ENCODE results near the gene LIMK2. TPM values are rescaled to one million over a fixed set of nuclear protein-coding genes. Genes with fewer than 3 reads are reported as not detected.

The LIMK2 gene
- total RNA-seq, 1 experiment from 2014 or later, result 126 TPM

DNA sequence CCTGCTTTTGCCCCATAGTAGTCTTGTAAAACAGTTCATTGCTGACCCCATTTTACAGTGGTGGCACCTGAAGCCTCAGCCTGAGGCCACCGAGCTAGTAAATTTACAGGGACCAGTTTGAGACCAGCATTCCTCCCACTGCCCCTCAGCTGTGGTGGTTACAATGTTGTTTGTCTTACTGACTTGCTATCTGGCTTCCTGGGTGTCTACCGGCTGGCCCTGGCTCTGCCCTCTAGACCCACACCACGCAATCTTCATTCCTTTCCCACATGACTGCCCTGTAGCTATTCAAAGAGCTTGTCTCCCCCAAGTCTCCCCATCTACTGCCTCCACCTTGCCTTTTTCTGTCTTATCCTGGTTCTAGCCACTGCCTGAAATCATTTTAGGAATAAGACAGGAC lies 59.4 kb downstream of the LIMK2 start:
- H3K27me3 Mint-ChIP-seq (ENCODE audit: insufficient read depth, unreplicated experiment), result no peaks in the 10 kb centered on the region
- H3K36me3 Mint-ChIP-seq (ENCODE audit: insufficient read depth, unreplicated experiment), result peaks cover 100% of the 10 kb centered on the region
- H3K4me3 Mint-ChIP-seq (ENCODE audit: unreplicated experiment), result no peak overlapping the region
- peaks cover 8% of the 10 kb centered on the region for H3K4me1 Mint-ChIP-seq (ENCODE audit: insufficient read depth, unreplicated experiment)
- TF ChIP-seq, protein P1, sequence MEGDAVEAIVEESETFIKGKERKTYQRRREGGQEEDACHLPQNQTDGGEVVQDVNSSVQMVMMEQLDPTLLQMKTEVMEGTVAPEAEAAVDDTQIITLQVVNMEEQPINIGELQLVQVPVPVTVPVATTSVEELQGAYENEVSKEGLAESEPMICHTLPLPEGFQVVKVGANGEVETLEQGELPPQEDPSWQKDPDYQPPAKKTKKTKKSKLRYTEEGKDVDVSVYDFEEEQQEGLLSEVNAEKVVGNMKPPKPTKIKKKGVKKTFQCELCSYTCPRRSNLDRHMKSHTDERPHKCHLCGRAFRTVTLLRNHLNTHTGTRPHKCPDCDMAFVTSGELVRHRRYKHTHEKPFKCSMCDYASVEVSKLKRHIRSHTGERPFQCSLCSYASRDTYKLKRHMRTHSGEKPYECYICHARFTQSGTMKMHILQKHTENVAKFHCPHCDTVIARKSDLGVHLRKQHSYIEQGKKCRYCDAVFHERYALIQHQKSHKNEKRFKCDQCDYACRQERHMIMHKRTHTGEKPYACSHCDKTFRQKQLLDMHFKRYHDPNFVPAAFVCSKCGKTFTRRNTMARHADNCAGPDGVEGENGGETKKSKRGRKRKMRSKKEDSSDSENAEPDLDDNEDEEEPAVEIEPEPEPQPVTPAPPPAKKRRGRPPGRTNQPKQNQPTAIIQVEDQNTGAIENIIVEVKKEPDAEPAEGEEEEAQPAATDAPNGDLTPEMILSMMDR (IDR thresholded peaks at IDR 0.05; ENCODE audit: unreplicated experiment), result no peak
- no TSS peak for BruUV-seq (replicated peaks)
- no peak for DNase-seq (ENCODE audit: unreplicated experiment)
- peak overlapping the region; percentile 67 for H3K27ac Mint-ChIP-seq (ENCODE audit: low read depth, unreplicated experiment)
- intact Hi-C loops (cut with micrococcal nuclease), result no loop called here
- no peaks in the 10 kb centered on the region for H3K9me3 Mint-ChIP-seq (ENCODE audit: unreplicated experiment)
- ChIA-PET CTCF (interaction anchor here (0.9 to 5.3 kb wide), 8 partner anchors 9 to 61 kb away, joined by 3 to 55 read pairs (median 16); partner anchors contain the start of gene LIMK2), POLR2A (interaction anchor here (1.0 to 11.6 kb wide), 5 partner anchors 8 to 28 kb away, joined by 4 to 188 read pairs (median 7); no protein-coding TSS in a partner anchor)

DNA sequence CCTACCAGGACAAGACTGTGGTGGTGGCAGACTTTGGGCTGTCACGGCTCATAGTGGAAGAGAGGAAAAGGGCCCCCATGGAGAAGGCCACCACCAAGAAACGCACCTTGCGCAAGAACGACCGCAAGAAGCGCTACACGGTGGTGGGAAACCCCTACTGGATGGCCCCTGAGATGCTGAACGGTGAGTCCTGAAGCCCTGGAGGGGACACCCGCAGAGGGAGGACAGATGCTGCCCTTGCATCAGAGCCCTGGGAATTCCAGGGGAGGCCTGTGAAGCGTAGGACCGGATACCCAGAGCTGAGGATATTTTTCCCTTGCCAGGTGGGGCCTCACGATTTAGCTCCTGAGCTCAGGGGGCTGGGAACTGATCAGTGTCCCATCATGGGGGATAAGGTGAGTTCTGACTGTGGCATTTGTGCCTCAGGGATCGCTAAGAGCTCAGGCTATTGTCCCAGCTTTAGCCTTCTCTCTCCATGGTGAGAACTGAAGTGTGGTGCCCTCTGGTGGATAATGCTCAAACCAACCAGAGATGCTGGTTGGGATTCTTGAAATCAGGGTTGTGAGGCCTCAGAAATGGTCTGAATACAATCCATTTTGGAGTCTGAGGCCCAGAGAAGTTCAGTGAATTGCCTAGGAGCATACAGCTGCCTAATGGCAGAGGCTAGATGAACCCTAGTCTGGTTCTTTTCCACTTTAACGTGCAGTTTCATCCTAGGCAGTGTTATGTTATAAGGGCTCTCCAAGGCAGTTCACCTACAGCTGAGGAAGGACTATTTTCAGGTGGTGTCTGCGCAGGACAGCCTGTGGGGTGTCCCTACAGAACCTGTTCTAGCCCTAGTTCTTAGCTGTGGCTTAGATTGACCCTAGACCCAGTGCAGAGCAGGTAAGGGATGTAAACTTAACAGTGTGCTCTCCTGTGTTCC lies 60.7 kb downstream of the LIMK2 start:
- no peak overlapping the region for H3K27ac Mint-ChIP-seq (ENCODE audit: low read depth, unreplicated experiment)
- no peaks in the 10 kb centered on the region for H3K27me3 Mint-ChIP-seq (ENCODE audit: insufficient read depth, unreplicated experiment)
- peak; percentile 76 for DNase-seq (ENCODE audit: unreplicated experiment)
- H3K36me3 Mint-ChIP-seq (ENCODE audit: insufficient read depth, unreplicated experiment), result peaks cover 99% of the 10 kb centered on the region
- ChIA-PET POLR2A (interaction anchor here (0.5 to 11.6 kb wide), 11 partner anchors 9 to 113 kb away, joined by 3 to 188 read pairs (median 5); partner anchors contain the start of genes PIK3IP1 and RNF185), CTCF (interaction anchor here (0.6 to 5.3 kb wide), 31 partner anchors 9 to 326 kb away, joined by 3 to 55 read pairs (median 4); partner anchors contain the start of genes LIMK2, RNF185 and SELENOM)
- BruUV-seq (replicated peaks), result no TSS peak
- no peaks in the 10 kb centered on the region for H3K9me3 Mint-ChIP-seq (ENCODE audit: unreplicated experiment)
- TF ChIP-seq, protein P1 (IDR thresholded peaks at IDR 0.05; ENCODE audit: unreplicated experiment), result peak; percentile 66
- peaks cover 8% of the 10 kb centered on the region for H3K4me1 Mint-ChIP-seq (ENCODE audit: insufficient read depth, unreplicated experiment)
- intact Hi-C loops (cut with micrococcal nuclease), result loop anchor here (1.0 to 2.0 kb wide), 3 partner anchors 60 to 165 kb away; partner anchors contain the start of genes LIMK2, RNF185 and SELENOM
- no peak overlapping the region for H3K4me3 Mint-ChIP-seq (ENCODE audit: unreplicated experiment)

DNA sequence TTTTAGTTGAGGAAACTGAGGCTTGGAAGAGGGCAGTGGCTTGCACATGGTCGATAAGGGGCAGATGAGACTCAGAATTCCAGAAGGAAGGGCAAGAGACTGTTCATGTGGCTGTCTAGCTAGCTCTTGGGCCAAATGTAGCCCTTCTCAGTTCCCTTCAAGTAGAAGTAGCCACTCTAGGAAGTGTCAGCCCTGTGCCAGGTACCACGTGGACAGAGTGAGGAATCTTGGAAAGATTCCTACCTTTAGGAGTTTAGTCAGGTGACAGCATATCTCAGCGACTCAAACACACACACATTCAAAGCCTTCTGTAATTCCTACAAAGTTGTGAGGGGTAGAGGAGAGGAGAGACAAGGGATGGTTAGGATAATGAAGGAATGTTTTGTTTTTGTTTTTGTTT lies 61.9 kb downstream of the LIMK2 start:
- no peaks in the 10 kb centered on the region for H3K27me3 Mint-ChIP-seq (ENCODE audit: insufficient read depth, unreplicated experiment)
- BruUV-seq (replicated peaks), result no TSS peak
- TF ChIP-seq, protein P1 (IDR thresholded peaks at IDR 0.05; ENCODE audit: unreplicated experiment), result no peak
- no peak overlapping the region for H3K4me3 Mint-ChIP-seq (ENCODE audit: unreplicated experiment)
- H3K4me1 Mint-ChIP-seq (ENCODE audit: insufficient read depth, unreplicated experiment), result peaks cover 8% of the 10 kb centered on the region
- no peaks in the 10 kb centered on the region for H3K9me3 Mint-ChIP-seq (ENCODE audit: unreplicated experiment)
- H3K27ac Mint-ChIP-seq (ENCODE audit: low read depth, unreplicated experiment), result no peak overlapping the region
- H3K36me3 Mint-ChIP-seq (ENCODE audit: insufficient read depth, unreplicated experiment), result peaks cover 99% of the 10 kb centered on the region
- ChIA-PET CTCF (interaction anchor here (0.6 to 5.3 kb wide), 16 partner anchors 8 to 1804 kb away, joined by 3 to 55 read pairs (median 11); partner anchors contain the start of genes LIMK2 and RNF185), POLR2A (interaction anchor here (0.9 to 11.6 kb wide), 8 partner anchors 8 to 74 kb away, joined by 3 to 188 read pairs (median 8); partner anchors contain the start of gene PIK3IP1)
- intact Hi-C loops (cut with micrococcal nuclease), result no loop called here
- DNase-seq (ENCODE audit: unreplicated experiment), result no peak

DNA sequence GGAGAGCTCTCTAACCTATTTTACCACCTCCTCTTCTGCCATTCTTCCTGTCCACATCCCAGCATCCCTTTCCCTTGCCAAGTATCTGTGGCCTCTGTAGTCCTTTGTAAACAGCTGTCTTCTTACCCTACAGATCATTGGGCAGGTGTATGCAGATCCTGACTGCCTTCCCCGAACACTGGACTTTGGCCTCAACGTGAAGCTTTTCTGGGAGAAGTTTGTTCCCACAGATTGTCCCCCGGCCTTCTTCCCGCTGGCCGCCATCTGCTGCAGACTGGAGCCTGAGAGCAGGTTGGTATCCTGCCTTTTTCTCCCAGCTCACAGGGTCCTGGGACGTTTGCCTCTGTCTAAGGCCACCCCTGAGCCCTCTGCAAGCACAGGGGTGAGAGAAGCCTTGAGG lies 62.9 kb downstream of the LIMK2 start:
- no peak for DNase-seq (ENCODE audit: unreplicated experiment)
- Mint-ChIP-seq H3K36me3 (ENCODE audit: insufficient read depth, unreplicated experiment) (peaks cover 99% of the 10 kb centered on the region), H3K27ac (ENCODE audit: low read depth, unreplicated experiment) (no peak overlapping the region), H3K4me3 (ENCODE audit: unreplicated experiment) (no peak overlapping the region), H3K4me1 (ENCODE audit: insufficient read depth, unreplicated experiment) (peaks cover 12% of the 10 kb centered on the region), H3K27me3 (ENCODE audit: insufficient read depth, unreplicated experiment) (no peaks in the 10 kb centered on the region), H3K9me3 (ENCODE audit: unreplicated experiment) (no peaks in the 10 kb centered on the region)
- TF ChIP-seq, protein P1 (IDR thresholded peaks at IDR 0.05; ENCODE audit: unreplicated experiment), result no peak
- BruUV-seq (replicated peaks), result no TSS peak
- ChIA-PET CTCF (interaction anchor here (0.6 to 5.3 kb wide), 4 partner anchors 20 to 63 kb away, joined by 3 to 55 read pairs (median 3); partner anchors contain the start of gene LIMK2), POLR2A (interaction anchor here (0.5 to 11.6 kb wide), 6 partner anchors 10 to 838 kb away, joined by 3 to 188 read pairs (median 4); partner anchors contain the start of genes PATZ1 and PIK3IP1)
- intact Hi-C loops (cut with micrococcal nuclease), result no loop called here

All from MCF 10A (cell line).